B cell (primary cell): ENCODE measurements around the gene FKBP2. TPM values are rescaled to one million over a fixed set of nuclear protein-coding genes. Genes with fewer than 3 reads are reported as not detected.

ENCODE experiments used
- ATAC-seq: fragments of 200-7000 bp; cut with Tn5 transposase; one replicate; pipeline ENCODE4 v1.10.0; 2021; ENCODE audit warnings: low read depth, mild to moderate bottlenecking, moderate number of reproducible peaks, moderate library complexity
- CTCF ChIA-PET: fragments of 350-600 bp; sonication (Branson Sonifier 250); formaldehyde crosslinking; loops from one replicate; lab custom pipeline; 2021; ENCODE audit warnings: antibody characterized with exemption, inconsistent platforms; lab: Charles Lee
- POLR2A ChIA-PET: fragments of 350-600 bp; sonication (Branson Sonifier 250); formaldehyde crosslinking; loops from one replicate; lab custom pipeline; 2021; ENCODE audit warnings: antibody characterized with exemption; lab: Charles Lee
- DNase-seq: peaks from one replicate; pipeline ENCODE4 v3.0.0; 2013
- H2AFZ ChIP-seq: 2 replicates; pipeline ENCODE4 v1.6.1; 2012; ENCODE audit warnings: mild to moderate bottlenecking, low read depth, low read length; ENCODE audit not compliant: insufficient read depth, poor library complexity, severe bottlenecking
- H3K27ac ChIP-seq, 2 donors: 1 replicate in 1 of 2; 2 replicates in 1 of 2; pipeline ENCODE4 v1.5.1; 2012 to 2013; ENCODE audit warnings: low read length in 2 of 2, mild to moderate bottlenecking in 2 of 2, moderate library complexity in 1 of 2
- H3K27me3 ChIP-seq, 4 experiments: fragments of 200-600 bp in 1 of 4; sonication (generic) in 1 of 4; replicated peaks in 1 of 4; 1 replicate in 2 of 4; 2 replicates in 2 of 4; pipeline versions ENCODE4 v1.6.1 to v1.7.0; 2013 to 2016; ENCODE audit warnings: low read length in 3 of 4, mild to moderate bottlenecking in 2 of 4, mixed read lengths in 1 of 4, moderate library complexity in 1 of 4; ENCODE audit not compliant: insufficient read depth in 4 of 4, control insufficient read depth in 3 of 4; ENCODE audit errors: control extremely low read depth in 1 of 4
- H3K36me3 ChIP-seq, 2 experiments: replicated peaks in 1 of 2; 1 replicate in 1 of 2; 2 replicates in 1 of 2; pipeline versions ENCODE4 v1.6.1 to v1.7.1; 2013; ENCODE audit warnings: low read length in 1 of 2; ENCODE audit not compliant: insufficient read depth in 2 of 2, control insufficient read depth in 1 of 2; ENCODE audit errors: control extremely low read depth in 1 of 2, extremely low read depth in 1 of 2
- H3K4me1 ChIP-seq, 2 donors: fragments of 200-600 bp in 1 of 2; sonication (generic) in 1 of 2; 1 replicate in 1 of 2; 2 replicates in 1 of 2; pipeline versions ENCODE4 v1.5.1 to v1.6.1; 2013 to 2017; ENCODE audit warnings: low read length in 2 of 2; ENCODE audit not compliant: control insufficient read depth in 2 of 2, insufficient read depth in 2 of 2
- H3K4me2 ChIP-seq: replicated peaks from 2 replicates; pipeline ENCODE3; 2012; ENCODE audit warnings: mild to moderate bottlenecking, low read depth, low read length; ENCODE audit not compliant: poor library complexity, severe bottlenecking
- H3K4me3 ChIP-seq, 5 experiments: fragments of 200-600 bp in 1 of 5; sonication (generic) in 1 of 5; 1 replicate in 3 of 5; 2 replicates in 2 of 5; pipeline versions ENCODE4 v1.5.1 to v1.7.0; 2011 to 2016; ENCODE audit warnings: low read length in 4 of 5, mild to moderate bottlenecking in 4 of 5, low read depth in 2 of 5, control low read depth in 1 of 5, moderate library complexity in 1 of 5; ENCODE audit not compliant: insufficient read depth in 1 of 5; ENCODE audit errors: control extremely low read depth in 1 of 5, extremely low read depth in 1 of 5
- H3K79me2 ChIP-seq: fragments of 200-600 bp; sonication (generic); one replicate; pipeline ENCODE4 v1.6.0; 2016; ENCODE audit warnings: low read length; ENCODE audit not compliant: control insufficient read depth, insufficient read depth
- H3K9ac ChIP-seq: fragments of 200-600 bp; sonication (generic); 2 replicates; pipeline ENCODE4 v1.6.1; 2017; ENCODE audit warnings: mild to moderate bottlenecking, low read length, moderate library complexity
- H3K9me3 ChIP-seq, 3 donors: one replicate each; pipeline versions ENCODE4 v1.6.1 to v1.7.1; 2013; ENCODE audit warnings: low read length in 2 of 3; ENCODE audit not compliant: control insufficient read depth in 2 of 3, insufficient read depth in 1 of 3; ENCODE audit errors: control extremely low read depth in 1 of 3
- H4K20me1 ChIP-seq: 2 replicates; pipeline ENCODE4 v1.6.0; 2012; ENCODE audit warnings: mild to moderate bottlenecking, low read length; ENCODE audit not compliant: insufficient read depth, control insufficient read depth, poor library complexity, severe bottlenecking
- H3K27ac Mint-ChIP-seq: one replicate; pipeline ENCODE4 v1.8.0; 2021; ENCODE audit warnings: mixed read lengths
- H3K27me3 Mint-ChIP-seq: one replicate; pipeline ENCODE4 v1.8.0; 2021; ENCODE audit warnings: mixed read lengths
- H3K4me1 Mint-ChIP-seq: one replicate; pipeline ENCODE4 v1.8.0; 2021; ENCODE audit warnings: mixed read lengths
- H3K4me3 Mint-ChIP-seq: one replicate; pipeline ENCODE4 v1.8.0; 2021; ENCODE audit warnings: mixed read lengths
- H3K9me3 Mint-ChIP-seq: one replicate; pipeline ENCODE4 v1.8.0; 2022; ENCODE audit warnings: mixed read lengths; ENCODE audit not compliant: insufficient read depth
- EZH2 ChIP-seq: IDR thresholded peaks from 2 replicates; pipeline ENCODE4 v1.6.1; 2012; ENCODE audit warnings: borderline replicate concordance, low read depth, mild to moderate bottlenecking, moderate library complexity, low read length; ENCODE audit not compliant: insufficient read depth, poor library complexity, severe bottlenecking
- WGBS: methylation state at CpG from one replicate; pipeline ENCODE4 v1.1.5; 2013; ENCODE audit warnings: missing lambda C conversion rate; ENCODE audit not compliant: insufficient coverage; 5-methylcytosine and 5-hydroxymethylcytosine counted together
- intact Hi-C: fragments of 100-400 bp; cut with micrococcal nuclease; formaldehyde crosslinking; loops from one replicate; pipeline ENCODE4 v1.10.0; 2022
- polyA plus RNA-seq: library from polyadenylated mRNA; depleted of rRNA; stranded (reverse); fragments of >200 nt; gene quantifications from 2 replicates; pipeline ENCODE4 v1.2.3, GENCODE V29; 2012
- total RNA-seq, 2 donors: library from RNA; stranded (reverse); fragments of 120-200 nt in 1 of 2; gene quantifications; 1 replicate in 1 of 2; 2 replicates in 1 of 2; pipeline versions ENCODE4 v1.2.3 to v1.2.4, GENCODE V29; 2013 to 2022

The FKBP2 gene
- total and polyA plus RNA-seq, 2 donors (not counting 1 experiment from before 2014, with no cell fraction given): 23.7 to 38.2 TPM

- no peaks in the 10 kb centered on the region for H3K27me3 Mint-ChIP-seq
- peak within 1 kb of the TSS; percentile 74 for H2AFZ ChIP-seq
- 5% methylated on average over 36 of the region's 44 CpGs for WGBS
- peak within 1 kb of the TSS; percentile 90 for H3K4me3 Mint-ChIP-seq
- H3K79me2 ChIP-seq: peaks cover 34% of the 10 kb centered on the region
- peaks cover 12% of the 10 kb centered on the region for H4K20me1 ChIP-seq
- ATAC-seq (peak; percentile 77), DNase-seq (peak; percentile 96)
- no peaks in the 10 kb centered on the region for H3K9me3 ChIP-seq
- H3K4me1 Mint-ChIP-seq: peaks cover 20% of the 10 kb centered on the region
- H3K27ac Mint-ChIP-seq: peak within 1 kb of the TSS; percentile 96
- TF ChIP-seq EZH2: no peak
- peaks cover 13 to 18% of the 10 kb centered on the region in 2 donors for H3K4me1 ChIP-seq
- POLR2A ChIA-PET: interaction anchor here (0.6 to 5.7 kb wide), 11 partner anchors 8 to 80 kb away, joined by 3 to 67 read pairs (median 5); partner anchors contain the start of genes DNAJC4, ESRRA, FKBP2 and PLCB3
- CTCF ChIA-PET: interaction anchor here (0.8 to 4.6 kb wide), 11 partner anchors 10 to 88 kb away, joined by 3 to 33 read pairs (median 6); partner anchors contain the start of genes CATSPERZ, PLCB3, PPP1R14B and PRDX5
- intact Hi-C loops: loop anchor here (1.0 to 2.0 kb wide), 3 partner anchors 33 to 54 kb away; partner anchors contain the start of genes DNAJC4, FKBP2 and PLCB3
- H3K27ac ChIP-seq: peak within 1 kb of the TSS; percentile 100
- no peaks in the 10 kb centered on the region for H3K27me3 ChIP-seq
- no peaks in the 10 kb centered on the region for H3K9me3 Mint-ChIP-seq
- peak within 1 kb of the TSS; percentile 97 for H3K4me2 ChIP-seq
- peak within 1 kb of the TSS; percentile 100 for H3K9ac ChIP-seq
- H3K4me3 ChIP-seq: peak within 1 kb of the TSS; percentile 61 to 97 (median 90)
- H3K36me3 ChIP-seq: peaks cover 0 to 7% of the 10 kb centered on the region in 2 experiments
Observed at GRCh38 chr11:64284048-64284961, 43.4 kb downstream of the FKBP2 start, which contains the start of gene BAD. TSS of gene BAD (minus strand) at chr11:64284665. CDS start at chr11:64284368, 297 bp downstream.
